Esophagus muscularis mucosa (tissue), 4 donors: ENCODE data around the gene POU4F3. TPM values are rescaled to one million over a fixed set of nuclear protein-coding genes. Genes with fewer than 3 reads are reported as not detected.
A peak's percentile ranks its signal among the peaks of the same experiment; 100 is the strongest.

Experiments
- DNase-seq: peaks from one replicate; pipeline ENCODE4 v3.0.0-alpha.2; 2017; ENCODE audit errors: extremely low spot score
- H3K27ac ChIP-seq, 4 donors: fragments of 200-600 bp; sonication (generic); replicated peaks in 1 of 4; 1 replicate in 3 of 4; 2 replicates in 1 of 4; pipeline ENCODE4 v1.5.1; 2016 to 2019; ENCODE audit warnings: mild to moderate bottlenecking in 1 of 4
- H3K27me3 ChIP-seq, 4 donors: fragments of 200-600 bp; sonication (generic); one replicate each; pipeline versions ENCODE4 v1.5.1 to v1.6.0; 2016 to 2019
- H3K36me3 ChIP-seq, 4 donors: fragments of 200-600 bp; sonication (generic); one replicate each; pipeline ENCODE4 v1.5.1; 2016 to 2019
- H3K4me1 ChIP-seq, 4 donors: fragments of 200-600 bp; sonication (generic); one replicate each; pipeline ENCODE4 v1.5.1; 2016 to 2019
- H3K4me3 ChIP-seq, 4 donors: fragments of 200-600 bp; sonication (generic); 1 replicate in 2 of 4; 2 replicates in 2 of 4; pipeline ENCODE4 v1.5.1; 2016 to 2019; ENCODE audit warnings: mild to moderate bottlenecking in 4 of 4, moderate library complexity in 1 of 4
- H3K9me3 ChIP-seq, 4 donors: fragments of 200-600 bp; sonication (generic); 1 replicate in 3 of 4; 2 replicates in 1 of 4; pipeline ENCODE4 v1.5.1; 2016 to 2019
- EP300 ChIP-seq: sonication (generic); formaldehyde crosslinking; IDR thresholded peaks from one replicate; pipeline ENCODE4 v1.6.1; 2017; ENCODE audit warnings: antibody characterized with exemption
- POLR2A ChIP-seq: fragments of 450-650 bp; IDR thresholded peaks from one replicate; pipeline ENCODE4 v1.6.1; 2017; ENCODE audit warnings: antibody characterized with exemption, moderate library complexity, mild to moderate bottlenecking, low read depth
- POLR2AphosphoS5 ChIP-seq, 2 donors: sonication (generic); formaldehyde crosslinking; IDR thresholded peaks; one replicate each; pipeline ENCODE4 v1.6.1; 2017; ENCODE audit warnings: antibody characterized with exemption in 2 of 2
- WGBS: methylation state at CpG from one replicate; pipeline ENCODE4 v1.1.5; 2018; 5-methylcytosine and 5-hydroxymethylcytosine counted together
- intact Hi-C: fragments of 100-400 bp; cut with DNase I; formaldehyde crosslinking; loops from one replicate; pipeline ENCODE4 v1.15.1; 2023
- total RNA-seq, 4 donors: library from RNA; depleted of rRNA; stranded (reverse); fragments of >200 nt; gene quantifications; one replicate each; pipeline versions ENCODE4 v1.1.0 to v1.2.1, GENCODE V29; 2016
- TF ChIP-seq, protein P1 (sequence below), 3 experiments: fragments of 200-600 bp in 2 of 3; fragments of 450-650 bp in 1 of 3; sonication (generic) in 2 of 3; IDR thresholded peaks; one replicate each; pipeline ENCODE4 v1.5.1; 2017 to 2019; ENCODE audit warnings: antibody characterized with exemption in 3 of 3, mild to moderate bottlenecking in 2 of 3, moderate library complexity in 1 of 3

POU4F3 gene
- total RNA-seq, 4 donors from 2014 or later, result 0.17 TPM; not detected in 2

DNA sequence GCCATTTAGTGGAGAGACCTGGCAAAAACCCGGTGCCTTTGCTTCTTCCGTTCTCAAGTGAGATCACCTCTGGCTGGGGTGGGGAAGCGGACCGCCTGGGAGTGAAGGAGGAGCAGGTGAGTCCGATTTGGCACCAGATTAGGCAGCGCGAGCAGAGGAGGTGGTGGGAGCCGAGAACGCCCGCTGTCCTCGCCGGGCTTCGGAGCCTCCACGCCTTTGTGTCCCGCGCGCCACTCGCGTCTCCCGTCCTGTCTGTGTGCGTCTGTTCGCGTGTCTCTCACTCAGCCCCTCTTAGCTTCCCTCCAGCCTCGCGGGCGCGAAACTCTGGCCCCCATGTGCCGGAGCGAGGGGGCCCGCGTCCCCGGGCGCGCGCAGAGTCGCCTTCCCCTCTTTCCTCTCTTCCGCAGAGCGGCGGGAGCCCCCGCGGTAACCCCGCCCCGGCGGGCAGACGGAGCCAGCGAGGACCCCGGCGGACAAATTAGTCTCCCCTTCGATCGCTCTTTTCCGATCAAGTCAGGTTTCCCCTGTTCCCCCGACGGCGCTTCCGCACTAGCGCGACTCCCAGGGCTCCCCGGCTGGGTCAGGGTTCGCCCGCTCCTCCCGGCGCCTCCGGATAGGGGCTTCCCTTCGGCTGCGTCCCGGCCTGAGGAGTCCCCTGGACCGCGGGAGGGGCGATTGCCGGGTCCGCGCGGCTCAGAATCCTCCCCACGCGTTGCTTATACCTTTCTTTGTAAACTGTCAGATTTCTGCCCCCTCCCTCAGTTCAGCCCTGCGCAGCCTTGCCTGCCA, 7.1 kb downstream of the POU4F3 start:
- H3K27me3 ChIP-seq, result peaks cover 0 to 77% (median 48%) of the 10 kb centered on the region in 4 donors
- H3K9me3 ChIP-seq, result no peaks in the 10 kb centered on the region
- H3K27ac ChIP-seq, result no peak overlapping the region
- TF ChIP-seq EP300 (no peak), POLR2AphosphoS5 (IDR thresholded peaks at IDR 0.05) (no peak), POLR2A (no peak)
- TF ChIP-seq, protein P1, sequence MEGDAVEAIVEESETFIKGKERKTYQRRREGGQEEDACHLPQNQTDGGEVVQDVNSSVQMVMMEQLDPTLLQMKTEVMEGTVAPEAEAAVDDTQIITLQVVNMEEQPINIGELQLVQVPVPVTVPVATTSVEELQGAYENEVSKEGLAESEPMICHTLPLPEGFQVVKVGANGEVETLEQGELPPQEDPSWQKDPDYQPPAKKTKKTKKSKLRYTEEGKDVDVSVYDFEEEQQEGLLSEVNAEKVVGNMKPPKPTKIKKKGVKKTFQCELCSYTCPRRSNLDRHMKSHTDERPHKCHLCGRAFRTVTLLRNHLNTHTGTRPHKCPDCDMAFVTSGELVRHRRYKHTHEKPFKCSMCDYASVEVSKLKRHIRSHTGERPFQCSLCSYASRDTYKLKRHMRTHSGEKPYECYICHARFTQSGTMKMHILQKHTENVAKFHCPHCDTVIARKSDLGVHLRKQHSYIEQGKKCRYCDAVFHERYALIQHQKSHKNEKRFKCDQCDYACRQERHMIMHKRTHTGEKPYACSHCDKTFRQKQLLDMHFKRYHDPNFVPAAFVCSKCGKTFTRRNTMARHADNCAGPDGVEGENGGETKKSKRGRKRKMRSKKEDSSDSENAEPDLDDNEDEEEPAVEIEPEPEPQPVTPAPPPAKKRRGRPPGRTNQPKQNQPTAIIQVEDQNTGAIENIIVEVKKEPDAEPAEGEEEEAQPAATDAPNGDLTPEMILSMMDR (IDR thresholded peaks at IDR 0.05), result no peak
- intact Hi-C loops, result no loop called here
- no peak for DNase-seq
- peaks cover 15 to 30% (median 17%) of the 10 kb centered on the region in 4 donors for H3K4me1 ChIP-seq
- WGBS, result under 1% methylated on average over 56 of the region's 76 CpGs
- no peaks in the 10 kb centered on the region for H3K36me3 ChIP-seq
- peak overlapping the region in 2 of 4 donors; percentile 7 to 11 for H3K4me3 ChIP-seq

DNA sequence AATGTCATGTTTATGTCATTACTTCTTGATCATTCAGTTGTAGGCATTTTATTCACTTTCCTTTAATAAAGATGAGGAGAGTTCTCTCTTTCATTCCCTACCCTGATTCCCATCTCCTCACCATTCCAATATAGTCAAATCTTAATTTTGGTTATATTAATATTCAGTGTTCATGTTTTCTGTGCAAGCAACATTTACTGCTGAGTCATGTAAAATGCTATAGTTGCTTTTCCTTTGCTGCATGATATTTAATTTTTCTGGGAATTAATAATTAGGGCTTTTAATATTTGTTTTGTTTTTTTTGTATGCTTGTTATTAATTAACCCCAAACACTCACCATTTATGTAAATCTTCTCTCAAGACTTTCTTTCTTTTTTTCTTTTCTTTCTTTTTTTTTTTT, 18.5 kb downstream of the POU4F3 start:
- Histone ChIP-seq H3K9me3 (no peaks in the 10 kb centered on the region), H3K4me1 (no peaks in the 10 kb centered on the region), H3K36me3 (no peaks in the 10 kb centered on the region), H3K27ac (no peak overlapping the region), H3K4me3 (no peak overlapping the region), H3K27me3 (peaks cover 0 to 9% (median 0%) of the 10 kb centered on the region in 4 donors)
- TF ChIP-seq POLR2A, result no peak
- TF ChIP-seq POLR2AphosphoS5 (IDR thresholded peaks at IDR 0.05), result no peak
- TF ChIP-seq, protein P1 (IDR thresholded peaks at IDR 0.05), result no peak
- no peak for TF ChIP-seq EP300
- intact Hi-C loops, result no loop called here
- no peak for DNase-seq

DNA sequence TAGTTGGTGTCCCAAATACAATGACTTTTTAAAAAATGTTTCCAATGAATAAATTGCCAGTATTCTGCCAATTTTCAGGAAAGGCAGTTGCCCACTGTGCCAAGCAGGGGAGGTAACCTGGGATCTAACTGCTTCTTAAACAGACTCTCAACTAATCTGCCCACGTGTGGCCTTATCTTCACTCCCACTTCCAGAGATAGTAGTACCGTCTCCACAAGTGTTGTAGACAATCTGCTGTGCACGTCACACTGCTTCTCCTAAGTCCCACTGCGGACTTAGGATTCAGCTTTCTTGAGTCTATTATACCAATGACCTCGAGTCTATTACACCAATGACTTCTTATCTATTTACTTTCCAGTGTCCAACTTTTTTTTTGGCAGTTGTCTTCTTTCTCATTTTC, 21.2 kb downstream of the POU4F3 start:
- Histone ChIP-seq H3K27ac (no peak overlapping the region), H3K4me3 (no peak overlapping the region), H3K9me3 (no peaks in the 10 kb centered on the region), H3K36me3 (no peaks in the 10 kb centered on the region), H3K27me3 (peaks cover 0 to 9% (median 0%) of the 10 kb centered on the region in 4 donors), H3K4me1 (no peaks in the 10 kb centered on the region)
- intact Hi-C loops, result no loop called here
- DNase-seq, result no peak
- no peak for TF ChIP-seq EP300
- TF ChIP-seq, protein P1 (IDR thresholded peaks at IDR 0.05), result no peak
- TF ChIP-seq POLR2A, result no peak
- TF ChIP-seq POLR2AphosphoS5 (IDR thresholded peaks at IDR 0.05), result no peak
- WGBS, result 63% methylated on average over 5 of the region's 5 CpGs

DNA sequence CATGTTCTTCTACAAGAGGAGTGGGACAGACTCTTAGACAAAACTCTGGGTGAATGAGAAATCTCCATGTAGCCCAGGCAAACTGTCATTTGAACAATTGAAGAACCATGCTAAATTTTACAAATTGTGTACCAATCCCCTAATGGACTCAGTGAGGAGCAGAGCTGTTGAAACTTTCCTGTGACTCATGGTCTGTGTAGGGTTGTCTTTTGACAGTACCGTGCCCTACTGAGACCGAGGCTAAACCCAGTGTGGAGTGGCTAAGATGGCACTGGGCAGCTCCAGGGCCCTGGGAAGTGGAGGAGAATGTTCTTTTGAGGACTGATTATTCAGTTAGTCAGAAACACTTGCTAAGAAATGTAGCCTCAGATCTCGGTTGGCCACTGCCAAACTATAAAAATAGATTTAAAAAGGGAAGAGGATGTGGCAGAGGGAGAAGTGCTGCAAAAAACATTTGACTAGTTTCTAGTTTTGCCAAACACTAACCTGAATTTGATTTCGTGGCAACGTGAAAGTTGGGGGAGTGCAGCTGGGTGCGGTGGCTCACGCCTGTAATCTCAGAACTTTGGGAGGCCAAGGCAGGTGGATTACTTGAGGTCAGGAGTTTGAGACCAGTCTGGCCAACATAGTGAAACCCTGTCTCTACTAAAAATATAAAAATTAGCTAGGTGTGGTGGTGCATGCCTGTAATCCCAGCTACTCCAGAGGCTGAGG, 24.7 kb downstream of the POU4F3 start:
- Histone ChIP-seq H3K4me1 (no peaks in the 10 kb centered on the region), H3K9me3 (no peaks in the 10 kb centered on the region), H3K36me3 (no peaks in the 10 kb centered on the region), H3K4me3 (no peak overlapping the region), H3K27me3 (peaks cover 0 to 16% (median 0%) of the 10 kb centered on the region in 4 donors), H3K27ac (no peak overlapping the region)
- intact Hi-C loops, result no loop called here
- WGBS, result 78% methylated on average over 7 of the region's 7 CpGs
- no peak for DNase-seq
- no peak for TF ChIP-seq POLR2AphosphoS5 (IDR thresholded peaks at IDR 0.05)
- TF ChIP-seq POLR2A, result no peak
- TF ChIP-seq EP300, result no peak
- TF ChIP-seq, protein P1 (IDR thresholded peaks at IDR 0.05), result no peak
